Lung (tissue), 12 donors: ENCODE data around the gene MRPS27. TPM values are rescaled to one million over a fixed set of nuclear protein-coding genes. Genes with fewer than 3 reads are reported as not detected.

Source experiments
- ATAC-seq: fragments of 200-7000 bp; cut with Tn5 transposase; one replicate; pipeline ENCODE4 v1.9.1; 2020; ENCODE audit warnings: moderate number of reproducible peaks; ENCODE audit not compliant: insufficient read depth, low FRiP score
- DNase-seq, 3 donors: peaks; one replicate each; pipeline ENCODE4 v3.0.0-alpha.2; 2013 to 2017
- H3K27ac ChIP-seq, 2 donors: one replicate each; pipeline ENCODE4 v1.5.1; 2013; ENCODE audit warnings: mild to moderate bottlenecking in 2 of 2, moderate library complexity in 2 of 2, control low read depth in 1 of 2, inconsistent platforms in 1 of 2, low read depth in 1 of 2, low read length in 1 of 2
- H3K27me3 ChIP-seq, 3 donors: one replicate each; pipeline ENCODE4 v1.5.1; 2013; ENCODE audit warnings: low read length in 2 of 3; ENCODE audit not compliant: control insufficient read depth in 3 of 3, insufficient read depth in 3 of 3
- H3K36me3 ChIP-seq, 4 donors: one replicate each; pipeline ENCODE4 v1.5.1; 2013; ENCODE audit warnings: low read length in 4 of 4, mild to moderate bottlenecking in 1 of 4, moderate library complexity in 1 of 4; ENCODE audit not compliant: control insufficient read depth in 4 of 4, insufficient read depth in 4 of 4
- H3K4me1 ChIP-seq, 5 donors: one replicate each; pipeline ENCODE4 v1.5.1; 2013; ENCODE audit warnings: low read length in 5 of 5, mild to moderate bottlenecking in 2 of 5, moderate library complexity in 1 of 5; ENCODE audit not compliant: control insufficient read depth in 5 of 5, insufficient read depth in 5 of 5
- H3K4me3 ChIP-seq: one replicate; pipeline ENCODE4 v1.5.1; 2013; ENCODE audit warnings: mild to moderate bottlenecking, control low read depth, moderate library complexity
- H3K9ac ChIP-seq, 2 donors: one replicate each; pipeline ENCODE4 v1.5.1; 2013; ENCODE audit warnings: low read length in 2 of 2, control low read depth in 1 of 2; ENCODE audit not compliant: insufficient read depth in 1 of 2
- H3K9me3 ChIP-seq, 4 donors: one replicate each; pipeline ENCODE4 v1.5.1; 2013; ENCODE audit warnings: low read length in 3 of 4, mild to moderate bottlenecking in 1 of 4, moderate library complexity in 1 of 4; ENCODE audit not compliant: control insufficient read depth in 4 of 4, insufficient read depth in 3 of 4
- CTCF ChIP-seq: IDR thresholded peaks from 2 replicates; pipeline ENCODE4 v1.5.1; 2012; ENCODE audit warnings: mild to moderate bottlenecking; ENCODE audit errors: control extremely low read depth, extremely low read depth
- WGBS, 2 donors: extraction: QIAGEN DNeasy Blood & Tissue Kit; methylation state at CpG; one replicate each; pipeline ENCODE4 v1.1.7; 2013; 5-methylcytosine and 5-hydroxymethylcytosine counted together
- polyA plus RNA-seq, 2 donors: library from polyadenylated mRNA; stranded (reverse); fragments of 200-250 nt; gene quantifications; one replicate each; pipeline ENCODE4 v1.2.1, GENCODE V29; 2013
- total RNA-seq, 2 donors: library from RNA; depleted of rRNA in 1 of 2; stranded (reverse); fragments of >200 nt in 1 of 2; gene quantifications; one replicate each; pipeline ENCODE4 v1.2.1, GENCODE V29; 2014 to 2021
- donor health status: control.
- donor health status: control.
- donor health status: Bipolar disorder and iron deficiency.
- donor health status: healthy.
- donor health status: DM: yes; HTN: yes; CAD: no.

Gene MRPS27
- total and polyA plus RNA-seq, 4 donors: 18.8 to 84.8 (median 32.7) TPM

GRCh38 chr5:72292411-72292810, 27.6 kb downstream of the MRPS27 start:
- Histone ChIP-seq H3K4me3 (no peak overlapping the region), H3K9me3 (no peaks in the 10 kb centered on the region), H3K27ac (no peak overlapping the region), H3K9ac (no peak overlapping the region), H3K36me3 (peaks cover 1 to 11% (median 10%) of the 10 kb centered on the region in 4 donors), H3K27me3 (no peaks in the 10 kb centered on the region), H3K4me1 (peaks cover 0 to 10% (median 0%) of the 10 kb centered on the region in 5 donors)
- DNase-seq (no peak), ATAC-seq (no peak)
- WGBS, 2 donors: 99 to 100% methylated on average over 1 of the region's 1 CpG
- TF ChIP-seq CTCF: no peak

- Histone ChIP-seq H3K4me3 (no peak overlapping the region), H3K4me1 (peaks cover 0 to 10% (median 0%) of the 10 kb centered on the region in 5 donors), H3K27me3 (no peaks in the 10 kb centered on the region), H3K9ac (no peak overlapping the region), H3K27ac (no peak overlapping the region), H3K9me3 (no peaks in the 10 kb centered on the region), H3K36me3 (peaks cover 1 to 11% (median 10%) of the 10 kb centered on the region in 4 donors)
- 97 to 99% methylated on average over 3 of the region's 3 CpGs for WGBS, 2 donors
- DNase-seq: no peak
- ATAC-seq: no peak
- TF ChIP-seq CTCF: no peak
Observed at GRCh38 chr5:72291601-72292000, 28.4 kb downstream of the MRPS27 start.

- ATAC-seq (no peak), DNase-seq (no peak)
- H3K27ac ChIP-seq: no peak overlapping the region
- no peak overlapping the region for H3K4me3 ChIP-seq
- H3K27me3 ChIP-seq: no peaks in the 10 kb centered on the region
- H3K9me3 ChIP-seq: no peaks in the 10 kb centered on the region
- H3K36me3 ChIP-seq: peaks cover 1 to 11% (median 7%) of the 10 kb centered on the region in 4 donors
- no peak for TF ChIP-seq CTCF
- peaks cover 0 to 8% (median 0%) of the 10 kb centered on the region in 5 donors for H3K4me1 ChIP-seq
- no peak overlapping the region for H3K9ac ChIP-seq
- 94 to 96% methylated on average over 6 of the region's 6 CpGs for WGBS, 2 donors
Observed at GRCh38 chr5:72290356-72291133, 29.5 kb downstream of the MRPS27 start.
